HepG2 (cell line): Measurements from ENCODE around the gene C22orf39. TPM values are rescaled to one million over a fixed set of nuclear protein-coding genes. Genes with fewer than 3 reads are reported as not detected.
"Not testable (repeated sequence)": the region's sequence is repeated elsewhere in the genome, so short reads cannot be mapped to it uniquely, and the experiment has no call there.

Source experiments
- ATAC-seq: fragments of 200-7000 bp; cut with Tn5 transposase; 3 replicates; pipeline ENCODE4 v1.9.1; 2020; ENCODE audit warnings: mild to moderate bottlenecking, moderate library complexity
- BruUV-seq: library from RNA; stranded (reverse); fragments of 400-500 nt; replicated peaks from 2 replicates; lab custom pipeline; 2021; lab: Mats Ljungman, UMichigan
- CTCF ChIA-PET: fragments of 300-600 bp; formaldehyde crosslinking; extraction: SDS; loops from one replicate; lab custom pipeline; 2021; ENCODE audit warnings: low total read pairs, inconsistent platforms, low intra/inter-chr PET ratio; lab: Yijun Ruan, JAX
- POLR2A ChIA-PET: fragments of 350-600 bp; sonication (Branson Sonifier 250); formaldehyde crosslinking; loops from one replicate; lab custom pipeline; 2020; ENCODE audit warnings: antibody characterized with exemption, inconsistent platforms; lab: Yijun Ruan, JAX
- DNase-seq: peaks from one replicate; pipeline ENCODE4 v3.0.0-alpha.2; 2015; ENCODE audit warnings: low spot score
- FAIRE-seq: peaks from 3 replicates; lab custom pipeline; 2011; peaks lifted over from hg19 to GRCh38; lab: Jason Lieb, UNC
- H2AFZ ChIP-seq: one replicate; pipeline ENCODE4 v1.6.1; 2011; ENCODE audit warnings: low read length, inconsistent platforms
- H3K27ac ChIP-seq: fragments of 300-600 bp; 3 replicates; pipeline ENCODE4 v1.8.0; 2011; ENCODE audit warnings: mixed run types, mild to moderate bottlenecking, mixed read lengths, low read length, inconsistent platforms; ENCODE audit not compliant: insufficient read depth; ENCODE audit errors: extremely low read length
- H3K27me3 ChIP-seq, 2 experiments: fragments of 200-600 bp in 1 of 2; 2 replicates in 1 of 2; 3 replicates in 1 of 2; pipeline versions ENCODE4 v1.6.0 to v1.8.0; 2011; ENCODE audit warnings: low read length in 2 of 2, mild to moderate bottlenecking in 2 of 2, moderate library complexity in 2 of 2, inconsistent platforms in 1 of 2; ENCODE audit not compliant: insufficient read depth in 2 of 2, control insufficient read depth in 1 of 2
- H3K36me3 ChIP-seq, 2 experiments: fragments of 200-600 bp in 1 of 2; replicated peaks in 1 of 2; 2 replicates in 1 of 2; 3 replicates in 1 of 2; pipeline versions ENCODE4 v1.5.1 to v1.8.0; 2011; ENCODE audit warnings: low read length in 2 of 2, inconsistent platforms in 1 of 2; ENCODE audit not compliant: insufficient read depth in 2 of 2, control insufficient read depth in 1 of 2
- H3K4me1 ChIP-seq: 2 replicates; pipeline ENCODE4 v1.5.1; 2012; ENCODE audit warnings: low read length, inconsistent platforms; ENCODE audit not compliant: insufficient read depth
- H3K4me2 ChIP-seq: 2 replicates; pipeline ENCODE4 v1.6.0; 2011; ENCODE audit warnings: low read depth, low read length, inconsistent platforms
- H3K4me3 ChIP-seq, 3 experiments: fragments of 200-600 bp in 1 of 3; sonication (generic), shearing (Covaris generic) in 1 of 3; replicated peaks in 1 of 3; 2 replicates each; pipeline ENCODE4 v1.5.1; 2011 to 2016; ENCODE audit warnings: low read length in 3 of 3, inconsistent platforms in 2 of 3, low read depth in 2 of 3, mild to moderate bottlenecking in 2 of 3, control low read depth in 1 of 3, mixed read lengths in 1 of 3; ENCODE audit not compliant: insufficient read depth in 1 of 3
- H3K79me2 ChIP-seq: one replicate; pipeline ENCODE4 v1.6.1; 2011; ENCODE audit warnings: low read length, inconsistent platforms; ENCODE audit not compliant: insufficient read depth
- H3K9ac ChIP-seq: 2 replicates; pipeline ENCODE4 v1.6.0; 2011; ENCODE audit warnings: mild to moderate bottlenecking, low read depth, low read length, inconsistent platforms; ENCODE audit not compliant: insufficient read depth
- H3K9me3 ChIP-seq: 2 replicates; pipeline ENCODE4 v1.5.1; 2012; ENCODE audit warnings: mild to moderate bottlenecking, low read length
- H4K20me1 ChIP-seq: 2 replicates; pipeline ENCODE4 v1.6.0; 2011; ENCODE audit warnings: inconsistent platforms, mild to moderate bottlenecking, low read length, moderate library complexity; ENCODE audit not compliant: insufficient read depth
- FIP1L1 ChIP-seq: fragments of 200-400 bp; formaldehyde crosslinking; IDR thresholded peaks from 2 replicates; pipeline ENCODE4 v1.6.1; 2018; ENCODE audit warnings: low read depth, mild to moderate bottlenecking, low read length, moderate library complexity, borderline replicate concordance; ENCODE audit not compliant: insufficient read depth
- KLF11 ChIP-seq: IDR thresholded peaks from 2 replicates; pipeline ENCODE4 v1.6.1; 2016; ENCODE audit warnings: missing compliant biosample characterization
- PCBP2 ChIP-seq: fragments of 200-400 bp; formaldehyde crosslinking; optimal IDR thresholded peaks from 2 replicates; pipeline ENCODE3; 2018; ENCODE audit warnings: low read length, low read depth; ENCODE audit not compliant: poor library complexity, severe bottlenecking
- RBM39 ChIP-seq: fragments of 200-400 bp; formaldehyde crosslinking; IDR thresholded peaks from one replicate; pipeline ENCODE4 v1.6.1; 2018; ENCODE audit warnings: antibody characterized with exemption, mild to moderate bottlenecking, low read depth, low read length; ENCODE audit not compliant: poor library complexity, severe bottlenecking
- SALL1 ChIP-seq: sonication (generic); formaldehyde crosslinking; IDR thresholded peaks from 2 replicates; pipeline ENCODE4 v1.8.0; 2022; ENCODE audit warnings: mild to moderate bottlenecking, missing genetic modification reagents
- SNAI1 ChIP-seq: sonication (generic); formaldehyde crosslinking; IDR thresholded peaks from 2 replicates; pipeline ENCODE4 v1.5.0; 2020; ENCODE audit warnings: mild to moderate bottlenecking, missing genetic modification reagents, borderline replicate concordance
- ZFP41 ChIP-seq: sonication (generic); formaldehyde crosslinking; IDR thresholded peaks from 2 replicates; pipeline ENCODE4 v1.4.0; 2020; ENCODE audit warnings: mild to moderate bottlenecking, missing genetic modification reagents, borderline replicate concordance
- ZNF430 ChIP-seq: sonication (generic); formaldehyde crosslinking; IDR thresholded peaks from 2 replicates; pipeline ENCODE4 v1.9.0; 2021; ENCODE audit warnings: mild to moderate bottlenecking, missing genetic modification reagents
- ZNF605 ChIP-seq: sonication (generic); formaldehyde crosslinking; IDR thresholded peaks from 2 replicates; pipeline ENCODE4 v1.8.0; 2022; ENCODE audit warnings: mild to moderate bottlenecking, missing genetic modification reagents
- ZNF788 ChIP-seq: sonication (generic); formaldehyde crosslinking; IDR thresholded peaks from 2 replicates; pipeline ENCODE4 v1.5.0; 2020; ENCODE audit warnings: mild to moderate bottlenecking, missing genetic modification reagents, borderline replicate concordance
- ZZZ3 ChIP-seq: sonication (generic); formaldehyde crosslinking; IDR thresholded peaks from 2 replicates; pipeline ENCODE4 v1.4.0; 2020; ENCODE audit warnings: missing genetic modification reagents, mild to moderate bottlenecking, borderline replicate concordance
- WGBS: methylation state at CpG from one replicate; pipeline ENCODE4 v1.1.6; 2017; ENCODE audit warnings: low lambda C conversion rate; 5-methylcytosine and 5-hydroxymethylcytosine counted together
- in situ Hi-C: cut with HindIII; loops from 2 replicates; pipeline ENCODE4 v1.10.0; 2017; ENCODE audit warnings: low pct_unique_long_range_greater_than_20kb; ENCODE audit not compliant: extremely low pct_ligation_motif_present
- intact Hi-C: fragments of 100-400 bp; cut with micrococcal nuclease; formaldehyde crosslinking; loops from one replicate; pipeline ENCODE4 v1.10.0; 2022; ENCODE audit not compliant: unreplicated experiment
- polyA plus RNA-seq, 8 experiments: library from polyadenylated mRNA; depleted of rRNA in 3 of 8; stranded (reverse) in 7 of 8; unstranded in 1 of 8; fragments of >200 nt; fragmentation: Illumina TruSeq in 4 of 8; extraction: Trizol in 4 of 8; gene quantifications; 2 replicates each; pipeline versions ENCODE4 v1.2.1 to v1.2.3, GENCODE V29; 2011 to 2016; ENCODE audit warnings: low read depth in 4 of 8, missing spikeins in 1 of 8, mixed read lengths in 1 of 8; ENCODE audit not compliant: insufficient read depth in 1 of 8
- total RNA-seq, 5 experiments: library from RNA; depleted of rRNA; stranded (reverse); fragments of >200 nt; fragmentation: Illumina TruSeq; extraction: Trizol; gene quantifications; 2 replicates each; pipeline ENCODE4 v1.2.3, GENCODE V29; 2016; ENCODE audit warnings: low read depth in 1 of 5
- TF ChIP-seq, protein P1 (sequence below): sonication (generic); formaldehyde crosslinking; conservative IDR thresholded peaks from 2 replicates; pipeline ENCODE4 v1.8.0; 2022; ENCODE audit warnings: low read depth, missing genetic modification reagents
- TF ChIP-seq, protein P2 (sequence below): fragments of 450-650 bp; IDR thresholded peaks from 2 replicates; pipeline ENCODE4 v1.6.1; 2017

The C22orf39 gene
- total and polyA plus RNA-seq, 2 of the 13 experiments (the other 11 are each of a cell fraction or from before 2014, with no cell fraction given), result 23.4 to 26.4 TPM

DNA sequence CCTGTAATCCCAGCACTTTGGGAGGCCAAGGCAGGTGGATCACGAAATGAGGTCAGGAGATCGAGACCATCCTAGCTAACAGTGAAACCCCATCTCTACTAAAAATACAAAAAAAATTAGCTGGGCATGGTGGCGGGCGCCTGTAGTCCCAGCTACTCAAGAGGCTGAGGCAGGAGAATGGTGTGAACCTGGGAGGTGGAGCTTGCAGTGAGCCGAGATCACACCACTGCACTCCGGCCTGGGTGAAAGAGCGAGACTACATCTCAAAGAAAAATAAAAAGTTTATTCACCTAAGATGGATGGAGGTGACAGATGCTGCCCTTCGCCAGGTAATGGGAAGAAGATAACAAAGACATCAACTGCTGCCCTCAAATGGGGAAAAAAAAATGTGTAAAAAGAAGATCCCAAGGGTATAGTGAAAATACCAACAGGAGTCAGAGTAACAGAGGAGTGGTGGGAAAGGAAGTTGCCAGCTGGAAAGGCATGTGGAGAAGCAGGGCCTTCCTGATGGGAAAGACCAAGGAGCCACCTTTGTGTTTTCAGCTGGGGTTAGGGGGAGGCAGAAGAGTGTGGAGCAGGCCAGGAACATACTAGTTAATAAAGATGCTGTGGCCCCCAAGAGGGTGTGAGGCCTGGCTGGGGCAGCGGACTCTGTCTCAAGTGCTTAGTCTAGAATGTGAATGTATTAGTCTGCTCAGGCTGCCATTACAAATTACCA, 10.9 kb downstream of the C22orf39 start:
- CTCF ChIA-PET, ATAC-seq, in situ Hi-C loops, H3K27ac ChIP-seq, FAIRE-seq, BruUV-seq, H3K79me2 ChIP-seq, H3K27me3 ChIP-seq, H3K9ac ChIP-seq, H4K20me1 ChIP-seq, intact Hi-C loops, DNase-seq, H3K4me1 ChIP-seq, H3K4me2 ChIP-seq, H3K9me3 ChIP-seq, H2AFZ ChIP-seq, H3K4me3 ChIP-seq: not testable (repeated sequence)
- POLR2A ChIA-PET, result interaction anchor here (0.8 kb wide), 1 partner anchor 14 kb away, joined by 3 read pairs; no protein-coding TSS in a partner anchor
- WGBS, result 96% methylated on average over 9 of the region's 9 CpGs
- peaks cover 3 to 31% of the 10 kb centered on the region in 2 experiments for H3K36me3 ChIP-seq

DNA sequence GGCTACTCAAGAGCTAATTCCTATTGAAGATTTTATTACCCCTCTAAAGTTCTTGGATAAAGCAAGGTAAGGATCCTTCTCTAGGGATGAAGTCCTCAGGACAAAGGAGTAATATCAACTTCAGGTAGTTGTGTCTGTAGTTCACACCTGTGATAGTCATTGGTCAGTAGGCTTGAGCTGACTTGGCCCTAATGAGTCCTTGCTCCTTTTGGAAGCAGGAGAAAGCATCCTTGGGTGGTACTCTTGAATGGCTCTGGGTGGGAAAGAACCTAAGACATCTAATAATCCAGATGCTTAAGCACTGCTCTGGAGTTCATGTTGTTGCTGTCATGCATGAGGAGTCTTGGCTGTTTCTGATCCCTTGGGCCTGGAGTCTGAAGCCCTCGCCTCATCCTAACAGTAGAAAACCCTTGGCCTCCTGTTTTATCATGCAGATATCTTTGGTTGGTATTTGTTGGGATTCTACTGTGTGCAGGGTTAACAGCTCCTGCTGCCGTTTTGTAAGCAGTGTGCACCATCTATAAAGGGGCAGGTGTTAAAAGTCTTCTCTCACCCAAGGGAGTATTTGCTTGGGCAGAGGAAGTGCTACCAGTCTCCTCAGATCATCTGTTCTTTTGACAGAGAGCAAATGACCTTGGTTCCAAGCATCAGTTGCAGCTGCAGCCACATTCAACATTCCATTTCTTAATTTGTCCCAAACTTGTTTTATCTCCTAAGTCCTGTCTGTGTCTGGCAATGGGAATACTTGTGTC, 12.5 kb downstream of the C22orf39 start:
- no peak overlapping the region for H3K9ac ChIP-seq
- no peak overlapping the region for H2AFZ ChIP-seq
- ChIA-PET CTCF (no interaction called here), POLR2A (no interaction called here)
- H3K79me2 ChIP-seq, result peaks cover 20% of the 10 kb centered on the region
- no peak for FAIRE-seq
- no peaks in the 10 kb centered on the region for H3K9me3 ChIP-seq
- H3K36me3 ChIP-seq, result peaks cover 1 to 25% of the 10 kb centered on the region in 2 experiments
- DNase-seq, result no peak
- ATAC-seq, result no peak
- no peak overlapping the region for H3K27ac ChIP-seq
- WGBS, result 100% methylated on average over 2 of the region's 2 CpGs
- no TSS peak for BruUV-seq
- H3K27me3 ChIP-seq, result no peaks in the 10 kb centered on the region; a peak in 1 of 5 replicates
- H3K4me2 ChIP-seq, result no peak overlapping the region
- intact Hi-C loops, result loop anchor here (5.0 kb wide), 1 partner anchor 258 kb away; the partner anchor contains the start of gene SLC25A1
- H3K4me1 ChIP-seq, result peaks cover 13% of the 10 kb centered on the region
- H3K4me3 ChIP-seq, result no peak overlapping the region
- in situ Hi-C loops, result no loop called here
- peaks cover 8% of the 10 kb centered on the region; the same call in 1 of the 2 replicates for H4K20me1 ChIP-seq
- TF ChIP-seq PCBP2 (no peak), FIP1L1 (no peak), ZZZ3 (CRISPR knock-in tag) (no peak), SNAI1 (CRISPR knock-in tag) (no peak), RBM39 (no peak), ZNF430 (CRISPR knock-in tag) (no peak), KLF11 (CRISPR knock-in tag) (no peak), SALL1 (CRISPR knock-in tag) (no peak), ZFP41 (CRISPR knock-in tag) (no peak), ZNF788 (CRISPR knock-in tag) (no peak), ZNF605 (CRISPR knock-in tag) (no peak)
- TF ChIP-seq, protein P1, sequence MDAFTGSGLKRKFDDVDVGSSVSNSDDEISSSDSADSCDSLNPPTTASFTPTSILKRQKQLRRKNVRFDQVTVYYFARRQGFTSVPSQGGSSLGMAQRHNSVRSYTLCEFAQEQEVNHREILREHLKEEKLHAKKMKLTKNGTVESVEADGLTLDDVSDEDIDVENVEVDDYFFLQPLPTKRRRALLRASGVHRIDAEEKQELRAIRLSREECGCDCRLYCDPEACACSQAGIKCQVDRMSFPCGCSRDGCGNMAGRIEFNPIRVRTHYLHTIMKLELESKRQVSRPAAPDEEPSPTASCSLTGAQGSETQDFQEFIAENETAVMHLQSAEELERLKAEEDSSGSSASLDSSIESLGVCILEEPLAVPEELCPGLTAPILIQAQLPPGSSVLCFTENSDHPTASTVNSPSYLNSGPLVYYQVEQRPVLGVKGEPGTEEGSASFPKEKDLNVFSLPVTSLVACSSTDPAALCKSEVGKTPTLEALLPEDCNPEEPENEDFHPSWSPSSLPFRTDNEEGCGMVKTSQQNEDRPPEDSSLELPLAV (CRISPR knock-in tag), result no peak
- TF ChIP-seq, protein P2, sequence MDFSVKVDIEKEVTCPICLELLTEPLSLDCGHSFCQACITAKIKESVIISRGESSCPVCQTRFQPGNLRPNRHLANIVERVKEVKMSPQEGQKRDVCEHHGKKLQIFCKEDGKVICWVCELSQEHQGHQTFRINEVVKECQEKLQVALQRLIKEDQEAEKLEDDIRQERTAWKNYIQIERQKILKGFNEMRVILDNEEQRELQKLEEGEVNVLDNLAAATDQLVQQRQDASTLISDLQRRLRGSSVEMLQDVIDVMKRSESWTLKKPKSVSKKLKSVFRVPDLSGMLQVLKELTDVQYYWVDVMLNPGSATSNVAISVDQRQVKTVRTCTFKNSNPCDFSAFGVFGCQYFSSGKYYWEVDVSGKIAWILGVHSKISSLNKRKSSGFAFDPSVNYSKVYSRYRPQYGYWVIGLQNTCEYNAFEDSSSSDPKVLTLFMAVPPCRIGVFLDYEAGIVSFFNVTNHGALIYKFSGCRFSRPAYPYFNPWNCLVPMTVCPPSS, result no peak
